Caco-2 (cell line): ENCODE results near the gene CDH13. TPM values are rescaled to one million over a fixed set of nuclear protein-coding genes. Genes with fewer than 3 reads are reported as not detected.

Experiments
- BruUV-seq: library from RNA; stranded (reverse); fragments of 400-500 nt; replicated peaks from 2 replicates; lab custom pipeline; 2021; lab: Mats Ljungman, UMichigan
- CTCF ChIA-PET: fragments of 300-600 bp; sonication (Branson Sonifier 250); formaldehyde crosslinking; loops from one replicate; lab custom pipeline; 2022; ENCODE audit warnings: antibody characterized with exemption; lab: Charles Lee
- POLR2A ChIA-PET: fragments of 300-600 bp; sonication (Branson Sonifier 250); formaldehyde crosslinking; loops from one replicate; lab custom pipeline; 2022; ENCODE audit warnings: antibody characterized with exemption; lab: Charles Lee
- DNase-seq, 2 experiments: peaks; one replicate each; pipeline versions ENCODE4 v3.0.0 to v3.0.0-alpha.2; 2020 to 2022
- H3K27me3 ChIP-seq: replicated peaks from 2 replicates; pipeline ENCODE4 v1.6.0; 2011; ENCODE audit warnings: low read length; ENCODE audit not compliant: control insufficient read depth, insufficient read depth
- H3K36me3 ChIP-seq: 2 replicates; pipeline ENCODE4 v1.5.1; 2011; ENCODE audit warnings: low read length; ENCODE audit not compliant: control insufficient read depth, insufficient read depth
- H3K4me1 ChIP-seq: fragments of 250-450 bp; sonication (Bioruptor Pico); 2 replicates; pipeline ENCODE4 v1.5.1; 2020; ENCODE audit warnings: mild to moderate bottlenecking
- H3K4me3 ChIP-seq: 2 replicates; pipeline ENCODE4 v1.5.1; 2011; ENCODE audit warnings: low read depth, mild to moderate bottlenecking, control low read depth, low read length
- H3K9me3 ChIP-seq: fragments of 250-450 bp; sonication (Bioruptor Pico); 2 replicates; pipeline ENCODE4 v1.5.1; 2020; ENCODE audit warnings: mild to moderate bottlenecking, moderate library complexity
- H3K27ac Mint-ChIP-seq: one replicate; pipeline ENCODE4 v1.8.0; 2022; ENCODE audit warnings: mixed read lengths; ENCODE audit not compliant: unreplicated experiment
- H3K27me3 Mint-ChIP-seq: one replicate; pipeline ENCODE4 v1.8.0; 2022; ENCODE audit warnings: mixed read lengths; ENCODE audit not compliant: insufficient read depth, unreplicated experiment
- H3K36me3 Mint-ChIP-seq: one replicate; pipeline ENCODE4 v1.8.0; 2022; ENCODE audit warnings: mild to moderate bottlenecking, mixed read lengths; ENCODE audit not compliant: insufficient read depth, unreplicated experiment
- H3K4me1 Mint-ChIP-seq: one replicate; pipeline ENCODE4 v1.8.0; 2022; ENCODE audit warnings: low read depth, mixed read lengths; ENCODE audit not compliant: unreplicated experiment
- H3K4me3 Mint-ChIP-seq: one replicate; pipeline ENCODE4 v1.8.0; 2022; ENCODE audit warnings: mild to moderate bottlenecking, moderate library complexity, mixed read lengths; ENCODE audit not compliant: unreplicated experiment
- H3K9me3 Mint-ChIP-seq: one replicate; pipeline ENCODE4 v1.8.0; 2022; ENCODE audit warnings: mixed read lengths; ENCODE audit not compliant: unreplicated experiment
- intact Hi-C: fragments of 100-400 bp; cut with micrococcal nuclease; formaldehyde crosslinking; loops from one replicate; pipeline ENCODE4 v1.10.0; 2022; ENCODE audit not compliant: unreplicated experiment
- total RNA-seq: library from RNA; stranded (reverse); gene quantifications from 2 replicates; pipeline ENCODE4 v1.2.3, GENCODE V29; 2022
- TF ChIP-seq, protein P1 (sequence below), 2 experiments: fragments of 200-600 bp in 1 of 2; IDR thresholded peaks; 1 replicate in 1 of 2; 2 replicates in 1 of 2; pipeline versions ENCODE4 v1.5.1 to v1.8.0; 2011 to 2022; ENCODE audit warnings: antibody characterized with exemption in 1 of 2, control low read depth in 1 of 2, inconsistent platforms in 1 of 2, low read depth in 1 of 2, low read length in 1 of 2, mild to moderate bottlenecking in 1 of 2, moderate library complexity in 1 of 2; ENCODE audit not compliant: insufficient read depth in 1 of 2, severe bottlenecking in 1 of 2, unreplicated experiment in 1 of 2

Gene CDH13
- total RNA-seq, 1 experiment from 2014 or later = 2.2 TPM

DNA sequence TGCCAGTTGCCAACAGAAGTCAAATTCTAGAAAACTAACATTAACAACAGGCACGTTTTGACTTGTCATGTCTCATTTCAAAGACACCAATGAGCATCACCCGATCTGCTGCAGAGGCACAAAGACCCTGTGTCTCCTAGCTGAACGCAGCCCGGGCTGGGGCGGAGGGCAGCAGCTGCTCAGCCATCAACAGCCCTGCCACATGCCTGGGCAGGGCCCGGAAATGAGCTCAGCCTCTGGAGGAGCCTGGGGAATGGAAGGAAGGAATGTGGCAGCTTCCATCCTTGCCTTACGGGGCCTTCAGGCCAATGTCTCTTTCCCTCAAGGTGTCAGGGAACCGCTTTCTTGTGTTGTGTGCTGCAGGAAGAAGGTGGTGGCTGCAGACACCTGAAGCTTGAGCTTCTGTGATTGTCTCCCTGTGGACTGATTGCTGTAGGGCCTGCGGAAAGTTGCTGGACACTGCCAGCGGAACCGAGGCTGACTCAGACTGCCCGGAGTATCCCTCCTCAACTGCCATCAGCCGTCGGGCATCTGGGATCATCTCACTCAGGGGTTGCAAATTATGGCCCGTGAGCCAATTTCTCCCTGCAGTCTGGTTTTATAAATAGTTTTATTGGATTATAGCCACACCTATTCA lies 7.3 kb downstream of the CDH13 start:
- ChIA-PET POLR2A (no interaction called here), CTCF (interaction anchor here (0.6 kb wide), 1 partner anchor 581 kb away, joined by 3 read pairs; no protein-coding TSS in a partner anchor)
- Histone ChIP-seq H3K4me1 (peaks cover 17% of the 10 kb centered on the region), H3K9me3 (no peaks in the 10 kb centered on the region), H3K4me3 (no peak overlapping the region), H3K27me3 (no peaks in the 10 kb centered on the region), H3K36me3 (no peaks in the 10 kb centered on the region)
- intact Hi-C loops = no loop called here
- Mint-ChIP-seq H3K4me3 (no peak overlapping the region), H3K9me3 (no peaks in the 10 kb centered on the region), H3K27me3 (no peaks in the 10 kb centered on the region), H3K36me3 (no peaks in the 10 kb centered on the region), H3K27ac (no peak overlapping the region), H3K4me1 (peaks cover 22% of the 10 kb centered on the region)
- DNase-seq = no peak
- no TSS peak for BruUV-seq
- TF ChIP-seq, protein P1, sequence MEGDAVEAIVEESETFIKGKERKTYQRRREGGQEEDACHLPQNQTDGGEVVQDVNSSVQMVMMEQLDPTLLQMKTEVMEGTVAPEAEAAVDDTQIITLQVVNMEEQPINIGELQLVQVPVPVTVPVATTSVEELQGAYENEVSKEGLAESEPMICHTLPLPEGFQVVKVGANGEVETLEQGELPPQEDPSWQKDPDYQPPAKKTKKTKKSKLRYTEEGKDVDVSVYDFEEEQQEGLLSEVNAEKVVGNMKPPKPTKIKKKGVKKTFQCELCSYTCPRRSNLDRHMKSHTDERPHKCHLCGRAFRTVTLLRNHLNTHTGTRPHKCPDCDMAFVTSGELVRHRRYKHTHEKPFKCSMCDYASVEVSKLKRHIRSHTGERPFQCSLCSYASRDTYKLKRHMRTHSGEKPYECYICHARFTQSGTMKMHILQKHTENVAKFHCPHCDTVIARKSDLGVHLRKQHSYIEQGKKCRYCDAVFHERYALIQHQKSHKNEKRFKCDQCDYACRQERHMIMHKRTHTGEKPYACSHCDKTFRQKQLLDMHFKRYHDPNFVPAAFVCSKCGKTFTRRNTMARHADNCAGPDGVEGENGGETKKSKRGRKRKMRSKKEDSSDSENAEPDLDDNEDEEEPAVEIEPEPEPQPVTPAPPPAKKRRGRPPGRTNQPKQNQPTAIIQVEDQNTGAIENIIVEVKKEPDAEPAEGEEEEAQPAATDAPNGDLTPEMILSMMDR (IDR thresholded peaks at IDR 0.05; ENCODE audit: insufficient read depth in 1 of 2, low read depth in 1 of 2, low read length in 1 of 2, severe bottlenecking in 1 of 2, unreplicated experiment in 1 of 2) = no peak

- DNase-seq = no peak
- ChIA-PET POLR2A (no interaction called here), CTCF (no interaction called here)
- Mint-ChIP-seq H3K36me3 (no peaks in the 10 kb centered on the region), H3K27me3 (no peaks in the 10 kb centered on the region), H3K27ac (no peak overlapping the region), H3K4me1 (peaks cover 22% of the 10 kb centered on the region), H3K4me3 (no peak overlapping the region), H3K9me3 (no peaks in the 10 kb centered on the region)
- Histone ChIP-seq H3K4me3 (no peak overlapping the region), H3K27me3 (no peaks in the 10 kb centered on the region), H3K4me1 (peaks cover 17% of the 10 kb centered on the region), H3K36me3 (no peaks in the 10 kb centered on the region), H3K9me3 (no peaks in the 10 kb centered on the region)
- BruUV-seq = no TSS peak
- intact Hi-C loops = no loop called here
- TF ChIP-seq, protein P1 (IDR thresholded peaks at IDR 0.05; ENCODE audit: insufficient read depth in 1 of 2, low read depth in 1 of 2, low read length in 1 of 2, severe bottlenecking in 1 of 2, unreplicated experiment in 1 of 2) = no peak
Measured at GRCh38 chr16:82634955-82635610, 8.3 kb downstream of the CDH13 start.

- no TSS peak for BruUV-seq
- Histone ChIP-seq H3K4me3 (no peak overlapping the region), H3K36me3 (no peaks in the 10 kb centered on the region), H3K4me1 (peaks cover 19% of the 10 kb centered on the region), H3K9me3 (no peaks in the 10 kb centered on the region), H3K27me3 (no peaks in the 10 kb centered on the region)
- intact Hi-C loops = no loop called here
- Mint-ChIP-seq H3K9me3 (no peaks in the 10 kb centered on the region), H3K27me3 (no peaks in the 10 kb centered on the region), H3K36me3 (no peaks in the 10 kb centered on the region), H3K4me3 (no peak overlapping the region), H3K4me1 (peaks cover 21% of the 10 kb centered on the region), H3K27ac (no peak overlapping the region)
- CTCF ChIA-PET = no interaction called here
- DNase-seq = no peak
- POLR2A ChIA-PET = no interaction called here
- TF ChIP-seq, protein P1 (IDR thresholded peaks at IDR 0.05; ENCODE audit: insufficient read depth in 1 of 2, low read depth in 1 of 2, low read length in 1 of 2, severe bottlenecking in 1 of 2, unreplicated experiment in 1 of 2) = no peak
Measured at GRCh38 chr16:82636485-82636884, 9.7 kb downstream of the CDH13 start.
